WTC11 (cell line): Measurements from ENCODE around the gene ZNF205. TPM values are rescaled to one million over a fixed set of nuclear protein-coding genes. Genes with fewer than 3 reads are reported as not detected.
"Not testable (repeated sequence)": the region's sequence is repeated elsewhere in the genome, so short reads cannot be mapped to it uniquely, and the experiment has no call there.

Experiments used
- ATAC-seq: fragments of 200-7000 bp; cut with Tn5 transposase; 2 replicates; pipeline ENCODE4 v1.10.0; 2021; ENCODE audit warnings: mild to moderate bottlenecking, moderate library complexity
- CTCF ChIA-PET: fragments of 300-600 bp; sonication (Branson Sonifier 250); formaldehyde crosslinking; loops from one replicate; lab custom pipeline; 2021; ENCODE audit warnings: antibody characterized with exemption; lab: Charles Lee
- POLR2A ChIA-PET: fragments of 350-600 bp; sonication (Branson Sonifier 250); formaldehyde crosslinking; loops from one replicate; lab custom pipeline; 2021; ENCODE audit warnings: antibody characterized with exemption; lab: Charles Lee
- DNase-seq: peaks from one replicate; pipeline ENCODE4 v3.0.0; 2021; ENCODE audit warnings: low spot score
- H3K27ac Mint-ChIP-seq: 2 replicates; pipeline ENCODE4 v1.8.0; 2021; ENCODE audit warnings: mixed read lengths
- H3K27me3 Mint-ChIP-seq: 2 replicates; pipeline ENCODE4 v1.8.0; 2021; ENCODE audit warnings: low read depth, mild to moderate bottlenecking, moderate library complexity, mixed read lengths
- H3K36me3 Mint-ChIP-seq: 2 replicates; pipeline ENCODE4 v1.8.0; 2021; ENCODE audit warnings: mixed read lengths
- H3K4me1 Mint-ChIP-seq: 2 replicates; pipeline ENCODE4 v1.8.0; 2022; ENCODE audit warnings: mixed read lengths
- H3K4me3 Mint-ChIP-seq: 2 replicates; pipeline ENCODE4 v1.8.0; 2021; ENCODE audit warnings: mild to moderate bottlenecking, moderate library complexity, mixed read lengths
- H3K9me3 Mint-ChIP-seq: 2 replicates; pipeline ENCODE4 v1.8.0; 2021; ENCODE audit warnings: mixed read lengths
- EMX1 ChIP-seq: fragments of 250-450 bp; sonication (Bioruptor Pico); IDR thresholded peaks from 2 replicates; pipeline ENCODE4 v1.8.0; 2021; ENCODE audit warnings: mild to moderate bottlenecking
- JAZF1 ChIP-seq: fragments of 250-450 bp; sonication (Bioruptor Pico); IDR thresholded peaks from 2 replicates; pipeline ENCODE4 v1.9.0; 2021; ENCODE audit warnings: moderate library complexity, mild to moderate bottlenecking, inconsistent platforms
- KAT7 ChIP-seq: sonication (generic); formaldehyde crosslinking; IDR thresholded peaks from 2 replicates; pipeline ENCODE4 v1.8.1; 2023; ENCODE audit warnings: missing genetic modification reagents, mild to moderate bottlenecking, borderline replicate concordance
- NR2C2 ChIP-seq: sonication (generic); formaldehyde crosslinking; IDR thresholded peaks from 2 replicates; pipeline ENCODE4 v1.8.0; 2022; ENCODE audit warnings: mild to moderate bottlenecking, missing genetic modification reagents
- NR3C1 ChIP-seq: sonication (generic); formaldehyde crosslinking; conservative IDR thresholded peaks from 2 replicates; pipeline ENCODE4 v1.8.1; 2023; ENCODE audit warnings: low read depth, mild to moderate bottlenecking, missing genetic modification reagents
- ZNF396 ChIP-seq: fragments of 250-450 bp; sonication (Bioruptor Pico); IDR thresholded peaks from 2 replicates; pipeline ENCODE4 v1.8.0; 2021; ENCODE audit warnings: mild to moderate bottlenecking, moderate library complexity, borderline replicate concordance
- ZNF423 ChIP-seq: fragments of 250-450 bp; sonication (Bioruptor Pico); IDR thresholded peaks from 2 replicates; pipeline ENCODE4 v2.1.2; 2022; ENCODE audit warnings: mild to moderate bottlenecking, moderate library complexity
- total RNA-seq: library from RNA; stranded (reverse); gene quantifications from 3 replicates; pipeline ENCODE4 v1.2.3, GENCODE V29; 2021
- TF ChIP-seq, protein P1 (sequence below): sonication (generic); formaldehyde crosslinking; IDR thresholded peaks from 2 replicates; pipeline ENCODE4 v1.8.0; 2022; ENCODE audit warnings: mild to moderate bottlenecking, missing genetic modification reagents
- TF ChIP-seq, protein P2 (sequence below): fragments of 250-450 bp; sonication (Bioruptor Pico); IDR thresholded peaks from 2 replicates; pipeline ENCODE4 v1.9.0; 2021; ENCODE audit warnings: moderate library complexity, mild to moderate bottlenecking, inconsistent platforms, borderline replicate concordance
- TF ChIP-seq, protein P3 (sequence below): sonication (generic); formaldehyde crosslinking; IDR thresholded peaks from 2 replicates; pipeline ENCODE4 v1.8.0; 2022; ENCODE audit warnings: mild to moderate bottlenecking, missing genetic modification reagents
- TF ChIP-seq, protein P4 (sequence below): fragments of 250-450 bp; sonication (Bioruptor Pico); IDR thresholded peaks from 2 replicates; pipeline ENCODE4 v2.1.2; 2022; ENCODE audit warnings: mild to moderate bottlenecking, moderate library complexity
- TF ChIP-seq, protein P5 (sequence below): sonication (generic); formaldehyde crosslinking; IDR thresholded peaks from 2 replicates; pipeline ENCODE4 v1.8.0; 2022; ENCODE audit warnings: mild to moderate bottlenecking, missing genetic modification reagents
- TF ChIP-seq, protein P6 (sequence below): sonication (generic); formaldehyde crosslinking; IDR thresholded peaks from 2 replicates; pipeline ENCODE4 v1.8.0; 2022; ENCODE audit warnings: missing genetic modification reagents
- TF ChIP-seq, protein P7 (sequence below): fragments of 250-450 bp; sonication (Bioruptor Pico); IDR thresholded peaks from 2 replicates; pipeline ENCODE4 v1.9.0; 2021; ENCODE audit warnings: mild to moderate bottlenecking
- TF ChIP-seq, protein P8 (sequence below): sonication (generic); formaldehyde crosslinking; IDR thresholded peaks from 2 replicates; pipeline ENCODE4 v1.8.0; 2022; ENCODE audit warnings: mild to moderate bottlenecking, missing genetic modification reagents
- TF ChIP-seq, protein P9 (sequence below): sonication (generic); formaldehyde crosslinking; IDR thresholded peaks from 2 replicates; pipeline ENCODE4 v1.8.0; 2023; ENCODE audit warnings: mild to moderate bottlenecking, missing genetic modification reagents

The ZNF205 gene
- total RNA-seq, 1 experiment from 2014 or later = 22.7 TPM

DNA sequence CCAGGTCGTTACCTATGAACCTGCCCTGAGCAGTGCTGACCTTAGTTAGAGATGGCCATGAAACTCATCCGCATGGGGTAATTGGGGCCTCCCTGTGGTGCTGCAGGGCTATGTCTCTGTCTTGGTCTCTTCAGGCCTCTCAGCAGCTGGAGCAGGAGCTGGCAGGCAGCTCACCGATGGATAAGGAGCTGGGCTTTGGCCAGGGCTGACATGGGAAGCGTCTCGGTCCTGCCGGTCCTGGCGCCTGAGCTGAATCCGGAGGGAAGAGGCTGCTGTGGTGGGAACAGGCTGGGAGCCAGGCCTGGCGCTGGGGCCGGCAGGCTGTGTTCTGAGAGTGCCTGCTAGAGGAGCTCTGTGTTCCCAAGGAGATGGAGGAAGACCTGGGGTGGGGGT lies 36.9 kb upstream of the ZNF205 start:
- POLR2A ChIA-PET = interaction anchor here (1.5 kb wide), 1 partner anchor 17 kb away, joined by 5 read pairs; no protein-coding TSS in a partner anchor
- peak; percentile 35 for ATAC-seq

DNA sequence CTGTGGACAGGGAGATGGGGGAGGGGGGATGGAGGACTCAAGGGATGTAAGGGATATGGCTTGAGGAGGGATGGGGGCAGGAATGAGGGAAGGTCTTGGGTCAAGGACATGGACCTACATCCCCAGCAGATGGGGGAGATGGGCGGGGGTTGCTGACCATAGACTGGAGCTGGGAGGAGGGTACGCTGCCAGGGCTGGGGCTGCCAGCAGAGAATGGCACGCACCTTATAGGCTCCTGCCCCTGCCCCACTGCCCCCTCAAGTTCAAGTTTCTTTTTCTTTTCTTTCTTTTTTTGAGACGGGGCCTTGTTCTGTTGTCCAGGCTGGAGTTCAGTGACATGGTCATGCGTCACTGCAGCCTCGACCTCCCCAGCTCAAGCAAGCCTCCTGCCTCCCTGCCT lies 36.4 kb upstream of the ZNF205 start:
- ChIA-PET CTCF (interaction anchor here (1.1 to 6.5 kb wide), 6 partner anchors 12 to 75 kb away, joined by 4 to 59 read pairs (median 11); no protein-coding TSS in a partner anchor), POLR2A (interaction anchor here (1.5 kb wide), 1 partner anchor 17 kb away, joined by 5 read pairs; no protein-coding TSS in a partner anchor)
- not testable (repeated sequence) for DNase-seq, H3K27ac Mint-ChIP-seq, H3K9me3 Mint-ChIP-seq, H3K4me3 Mint-ChIP-seq, ATAC-seq, H3K36me3 Mint-ChIP-seq
- Mint-ChIP-seq H3K27me3 (peaks cover 12% of the 10 kb centered on the region), H3K4me1 (peaks cover 57% of the 10 kb centered on the region)

More for the DNA sequence above, 36.9 kb upstream of the ZNF205 start:
- H3K9me3 Mint-ChIP-seq = no peaks in the 10 kb centered on the region
- no peak for TF ChIP-seq ZNF396 (CRISPR knock-in tag)
- TF ChIP-seq EMX1 (CRISPR knock-in tag) = no peak
- TF ChIP-seq, all 79 proteins: peak for 0
- no peak for DNase-seq
- Mint-ChIP-seq H3K4me3 (no peak overlapping the region), H3K36me3 (no peaks in the 10 kb centered on the region), H3K27me3 (peaks cover 12% of the 10 kb centered on the region), H3K4me1 (peaks cover 54% of the 10 kb centered on the region), H3K27ac (no peak overlapping the region)
- CTCF ChIA-PET = interaction anchor here (1.1 to 6.5 kb wide), 6 partner anchors 12 to 75 kb away, joined by 4 to 59 read pairs (median 11); no protein-coding TSS in a partner anchor

DNA sequence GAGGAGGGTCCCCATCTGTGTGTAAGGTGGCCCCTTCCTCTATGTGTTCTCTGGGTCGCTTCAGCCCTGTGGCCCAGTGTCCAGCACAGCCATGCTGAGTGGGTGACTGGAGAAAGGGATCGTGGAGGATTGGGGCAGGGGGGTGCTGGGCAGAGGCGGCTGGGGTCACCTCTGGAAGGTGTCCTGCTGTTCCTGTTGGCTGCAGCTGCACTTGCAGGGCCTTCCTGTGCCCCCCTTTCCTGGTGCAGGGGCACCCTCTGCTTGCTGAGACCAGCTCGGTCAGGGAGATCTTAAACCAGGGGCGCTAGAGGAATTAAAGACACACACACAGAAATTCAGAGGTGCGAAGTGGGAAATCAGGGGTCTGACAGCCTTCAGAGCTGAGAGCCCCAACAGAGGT lies 35.8 kb upstream of the ZNF205 start:
- Mint-ChIP-seq H3K27ac (no peak overlapping the region), H3K4me1 (peaks cover 52% of the 10 kb centered on the region), H3K27me3 (peaks cover 12% of the 10 kb centered on the region), H3K4me3 (no peak overlapping the region), H3K36me3 (0 out of 2 replicates have a peak, but pooled peaks cover 3% of the 10 kb centered on the region), H3K9me3 (peaks cover 5% of the 10 kb centered on the region; the same call in 1 of the 2 replicates)
- ATAC-seq (no peak), DNase-seq (no peak)
- POLR2A ChIA-PET = interaction anchor here (1.5 kb wide), 1 partner anchor 18 kb away, joined by 5 read pairs; no protein-coding TSS in a partner anchor
- CTCF ChIA-PET = interaction anchor here (1.6 to 6.5 kb wide), 4 partner anchors 11 to 48 kb away, joined by 9 to 59 read pairs (median 13); no protein-coding TSS in a partner anchor
- TF ChIP-seq, protein P1, sequence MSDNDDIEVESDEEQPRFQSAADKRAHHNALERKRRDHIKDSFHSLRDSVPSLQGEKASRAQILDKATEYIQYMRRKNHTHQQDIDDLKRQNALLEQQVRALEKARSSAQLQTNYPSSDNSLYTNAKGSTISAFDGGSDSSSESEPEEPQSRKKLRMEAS (CRISPR knock-in tag) = no peak
- TF ChIP-seq, protein P2, sequence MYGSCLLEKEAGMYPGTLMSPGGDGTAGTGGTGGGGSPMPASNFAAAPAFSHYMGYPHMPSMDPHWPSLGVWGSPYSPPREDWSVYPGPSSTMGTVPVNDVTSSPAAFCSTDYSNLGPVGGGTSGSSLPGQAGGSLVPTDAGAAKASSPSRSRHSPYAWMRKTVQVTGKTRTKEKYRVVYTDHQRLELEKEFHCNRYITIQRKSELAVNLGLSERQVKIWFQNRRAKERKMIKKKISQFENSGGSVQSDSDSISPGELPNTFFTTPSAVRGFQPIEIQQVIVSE (CRISPR knock-in tag) = no peak
- TF ChIP-seq, protein P3, sequence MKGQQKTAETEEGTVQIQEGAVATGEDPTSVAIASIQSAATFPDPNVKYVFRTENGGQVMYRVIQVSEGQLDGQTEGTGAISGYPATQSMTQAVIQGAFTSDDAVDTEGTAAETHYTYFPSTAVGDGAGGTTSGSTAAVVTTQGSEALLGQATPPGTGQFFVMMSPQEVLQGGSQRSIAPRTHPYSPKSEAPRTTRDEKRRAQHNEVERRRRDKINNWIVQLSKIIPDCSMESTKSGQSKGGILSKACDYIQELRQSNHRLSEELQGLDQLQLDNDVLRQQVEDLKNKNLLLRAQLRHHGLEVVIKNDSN (CRISPR knock-in tag) = no peak
- TF ChIP-seq, protein P4, sequence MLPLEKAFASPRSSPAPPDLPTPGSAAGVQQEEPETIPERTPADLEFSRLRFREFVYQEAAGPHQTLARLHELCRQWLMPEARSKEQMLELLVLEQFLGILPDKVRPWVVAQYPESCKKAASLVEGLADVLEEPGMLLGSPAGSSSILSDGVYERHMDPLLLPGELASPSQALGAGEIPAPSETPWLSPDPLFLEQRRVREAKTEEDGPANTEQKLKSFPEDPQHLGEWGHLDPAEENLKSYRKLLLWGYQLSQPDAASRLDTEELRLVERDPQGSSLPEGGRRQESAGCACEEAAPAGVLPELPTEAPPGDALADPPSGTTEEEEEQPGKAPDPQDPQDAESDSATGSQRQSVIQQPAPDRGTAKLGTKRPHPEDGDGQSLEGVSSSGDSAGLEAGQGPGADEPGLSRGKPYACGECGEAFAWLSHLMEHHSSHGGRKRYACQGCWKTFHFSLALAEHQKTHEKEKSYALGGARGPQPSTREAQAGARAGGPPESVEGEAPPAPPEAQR = no peak
- TF ChIP-seq KAT7 (CRISPR knock-in tag) (no peak), JAZF1 (CRISPR knock-in tag) (no peak), ZNF423 (CRISPR knock-in tag) (no peak), NR2C2 (no peak), NR3C1 (CRISPR knock-in tag) (no peak)
- TF ChIP-seq, protein P5, sequence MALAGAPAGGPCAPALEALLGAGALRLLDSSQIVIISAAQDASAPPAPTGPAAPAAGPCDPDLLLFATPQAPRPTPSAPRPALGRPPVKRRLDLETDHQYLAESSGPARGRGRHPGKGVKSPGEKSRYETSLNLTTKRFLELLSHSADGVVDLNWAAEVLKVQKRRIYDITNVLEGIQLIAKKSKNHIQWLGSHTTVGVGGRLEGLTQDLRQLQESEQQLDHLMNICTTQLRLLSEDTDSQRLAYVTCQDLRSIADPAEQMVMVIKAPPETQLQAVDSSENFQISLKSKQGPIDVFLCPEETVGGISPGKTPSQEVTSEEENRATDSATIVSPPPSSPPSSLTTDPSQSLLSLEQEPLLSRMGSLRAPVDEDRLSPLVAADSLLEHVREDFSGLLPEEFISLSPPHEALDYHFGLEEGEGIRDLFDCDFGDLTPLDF = no peak
- TF ChIP-seq, protein P6, sequence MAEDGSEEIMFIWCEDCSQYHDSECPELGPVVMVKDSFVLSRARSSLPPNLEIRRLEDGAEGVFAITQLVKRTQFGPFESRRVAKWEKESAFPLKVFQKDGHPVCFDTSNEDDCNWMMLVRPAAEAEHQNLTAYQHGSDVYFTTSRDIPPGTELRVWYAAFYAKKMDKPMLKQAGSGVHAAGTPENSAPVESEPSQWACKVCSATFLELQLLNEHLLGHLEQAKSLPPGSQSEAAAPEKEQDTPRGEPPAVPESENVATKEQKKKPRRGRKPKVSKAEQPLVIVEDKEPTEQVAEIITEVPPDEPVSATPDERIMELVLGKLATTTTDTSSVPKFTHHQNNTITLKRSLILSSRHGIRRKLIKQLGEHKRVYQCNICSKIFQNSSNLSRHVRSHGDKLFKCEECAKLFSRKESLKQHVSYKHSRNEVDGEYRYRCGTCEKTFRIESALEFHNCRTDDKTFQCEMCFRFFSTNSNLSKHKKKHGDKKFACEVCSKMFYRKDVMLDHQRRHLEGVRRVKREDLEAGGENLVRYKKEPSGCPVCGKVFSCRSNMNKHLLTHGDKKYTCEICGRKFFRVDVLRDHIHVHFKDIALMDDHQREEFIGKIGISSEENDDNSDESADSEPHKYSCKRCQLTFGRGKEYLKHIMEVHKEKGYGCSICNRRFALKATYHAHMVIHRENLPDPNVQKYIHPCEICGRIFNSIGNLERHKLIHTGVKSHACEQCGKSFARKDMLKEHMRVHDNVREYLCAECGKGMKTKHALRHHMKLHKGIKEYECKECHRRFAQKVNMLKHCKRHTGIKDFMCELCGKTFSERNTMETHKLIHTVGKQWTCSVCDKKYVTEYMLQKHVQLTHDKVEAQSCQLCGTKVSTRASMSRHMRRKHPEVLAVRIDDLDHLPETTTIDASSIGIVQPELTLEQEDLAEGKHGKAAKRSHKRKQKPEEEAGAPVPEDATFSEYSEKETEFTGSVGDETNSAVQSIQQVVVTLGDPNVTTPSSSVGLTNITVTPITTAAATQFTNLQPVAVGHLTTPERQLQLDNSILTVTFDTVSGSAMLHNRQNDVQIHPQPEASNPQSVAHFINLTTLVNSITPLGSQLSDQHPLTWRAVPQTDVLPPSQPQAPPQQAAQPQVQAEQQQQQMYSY (CRISPR knock-in tag) = no peak
- TF ChIP-seq, protein P7, sequence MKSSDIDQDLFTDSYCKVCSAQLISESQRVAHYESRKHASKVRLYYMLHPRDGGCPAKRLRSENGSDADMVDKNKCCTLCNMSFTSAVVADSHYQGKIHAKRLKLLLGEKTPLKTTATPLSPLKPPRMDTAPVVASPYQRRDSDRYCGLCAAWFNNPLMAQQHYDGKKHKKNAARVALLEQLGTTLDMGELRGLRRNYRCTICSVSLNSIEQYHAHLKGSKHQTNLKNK (CRISPR knock-in tag) = no peak
- TF ChIP-seq, protein P8, sequence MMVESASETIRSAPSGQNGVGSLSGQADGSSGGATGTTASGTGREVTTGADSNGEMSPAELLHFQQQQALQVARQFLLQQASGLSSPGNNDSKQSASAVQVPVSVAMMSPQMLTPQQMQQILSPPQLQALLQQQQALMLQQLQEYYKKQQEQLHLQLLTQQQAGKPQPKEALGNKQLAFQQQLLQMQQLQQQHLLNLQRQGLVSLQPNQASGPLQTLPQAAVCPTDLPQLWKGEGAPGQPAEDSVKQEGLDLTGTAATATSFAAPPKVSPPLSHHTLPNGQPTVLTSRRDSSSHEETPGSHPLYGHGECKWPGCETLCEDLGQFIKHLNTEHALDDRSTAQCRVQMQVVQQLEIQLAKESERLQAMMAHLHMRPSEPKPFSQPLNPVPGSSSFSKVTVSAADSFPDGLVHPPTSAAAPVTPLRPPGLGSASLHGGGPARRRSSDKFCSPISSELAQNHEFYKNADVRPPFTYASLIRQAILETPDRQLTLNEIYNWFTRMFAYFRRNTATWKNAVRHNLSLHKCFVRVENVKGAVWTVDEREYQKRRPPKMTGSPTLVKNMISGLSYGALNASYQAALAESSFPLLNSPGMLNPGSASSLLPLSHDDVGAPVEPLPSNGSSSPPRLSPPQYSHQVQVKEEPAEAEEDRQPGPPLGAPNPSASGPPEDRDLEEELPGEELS (CRISPR knock-in tag) = no peak
- TF ChIP-seq, protein P9, sequence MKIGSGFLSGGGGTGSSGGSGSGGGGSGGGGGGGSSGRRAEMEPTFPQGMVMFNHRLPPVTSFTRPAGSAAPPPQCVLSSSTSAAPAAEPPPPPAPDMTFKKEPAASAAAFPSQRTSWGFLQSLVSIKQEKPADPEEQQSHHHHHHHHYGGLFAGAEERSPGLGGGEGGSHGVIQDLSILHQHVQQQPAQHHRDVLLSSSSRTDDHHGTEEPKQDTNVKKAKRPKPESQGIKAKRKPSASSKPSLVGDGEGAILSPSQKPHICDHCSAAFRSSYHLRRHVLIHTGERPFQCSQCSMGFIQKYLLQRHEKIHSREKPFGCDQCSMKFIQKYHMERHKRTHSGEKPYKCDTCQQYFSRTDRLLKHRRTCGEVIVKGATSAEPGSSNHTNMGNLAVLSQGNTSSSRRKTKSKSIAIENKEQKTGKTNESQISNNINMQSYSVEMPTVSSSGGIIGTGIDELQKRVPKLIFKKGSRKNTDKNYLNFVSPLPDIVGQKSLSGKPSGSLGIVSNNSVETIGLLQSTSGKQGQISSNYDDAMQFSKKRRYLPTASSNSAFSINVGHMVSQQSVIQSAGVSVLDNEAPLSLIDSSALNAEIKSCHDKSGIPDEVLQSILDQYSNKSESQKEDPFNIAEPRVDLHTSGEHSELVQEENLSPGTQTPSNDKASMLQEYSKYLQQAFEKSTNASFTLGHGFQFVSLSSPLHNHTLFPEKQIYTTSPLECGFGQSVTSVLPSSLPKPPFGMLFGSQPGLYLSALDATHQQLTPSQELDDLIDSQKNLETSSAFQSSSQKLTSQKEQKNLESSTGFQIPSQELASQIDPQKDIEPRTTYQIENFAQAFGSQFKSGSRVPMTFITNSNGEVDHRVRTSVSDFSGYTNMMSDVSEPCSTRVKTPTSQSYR (CRISPR knock-in tag) = no peak
